Testis (tissue), 3 donors: Measurements from ENCODE around the gene ITPKB. TPM values are rescaled to one million over a fixed set of nuclear protein-coding genes. Genes with fewer than 3 reads are reported as not detected.

Experiments used
- DNase-seq: peaks from one replicate; pipeline ENCODE4 v3.0.0-alpha.2; 2019
- H3K27ac ChIP-seq, 2 donors: fragments of 200-600 bp; sonication (generic); one replicate each; pipeline ENCODE4 v1.5.1; 2019
- H3K27me3 ChIP-seq: fragments of 200-600 bp; sonication (generic); one replicate; pipeline ENCODE4 v1.5.1; 2019
- H3K36me3 ChIP-seq: fragments of 200-600 bp; sonication (generic); one replicate; pipeline ENCODE4 v1.5.1; 2017; ENCODE audit warnings: low read depth; ENCODE audit errors: missing control alignments
- H3K4me1 ChIP-seq: fragments of 200-600 bp; sonication (generic); one replicate; pipeline ENCODE4 v1.5.1; 2019
- H3K4me3 ChIP-seq, 2 donors: fragments of 200-600 bp; sonication (generic); one replicate each; pipeline ENCODE4 v1.5.1; 2017 to 2019
- H3K9me3 ChIP-seq: fragments of 200-600 bp; sonication (generic); one replicate; pipeline ENCODE4 v1.5.1; 2017
- POLR2A ChIP-seq: fragments of 450-650 bp; IDR thresholded peaks from one replicate; pipeline ENCODE4 v1.6.1; 2017; ENCODE audit warnings: antibody characterized with exemption, mild to moderate bottlenecking, moderate library complexity
- WGBS, 2 donors: methylation state at CpG; one replicate each; pipeline ENCODE4 v1.1.5; 2018; 5-methylcytosine and 5-hydroxymethylcytosine counted together
- intact Hi-C: fragments of 100-400 bp; cut with DNase I; formaldehyde crosslinking; loops from one replicate; pipeline ENCODE4 v1.15.1; 2023; ENCODE audit warnings: low total_unique reads
- polyA plus RNA-seq: library from polyadenylated mRNA; stranded (reverse); fragments of 350-450 nt; fragmentation: Illumina TruSeq; extraction: RNeasy Lipid Tissue Mini Kit (QIAGEN cat#74804); gene quantifications from one replicate; pipeline ENCODE4 v1.2.3, GENCODE V29; 2014; ENCODE audit warnings: low read depth, low replicate concordance; ENCODE audit not compliant: insufficient read depth
- total RNA-seq, 2 donors: library from RNA; depleted of rRNA; stranded (reverse); fragments of >200 nt; gene quantifications; one replicate each; pipeline ENCODE4 v1.2.3, GENCODE V29; 2016
- TF ChIP-seq, protein P1 (sequence below), 3 experiments: fragments of 450-650 bp in 2 of 3; fragments of 200-600 bp in 1 of 3; sonication (generic) in 1 of 3; IDR thresholded peaks; one replicate each; pipeline ENCODE4 v1.5.1; 2016 to 2019; ENCODE audit warnings: antibody characterized with exemption in 3 of 3, mild to moderate bottlenecking in 2 of 3, moderate library complexity in 1 of 3

The ITPKB gene
- total and polyA plus RNA-seq, 3 donors from 2014 or later = 11.4 to 18.0 (median 13.5) TPM

GRCh38 chr1:226625832-226626576 lies 113.1 kb downstream of the ITPKB start:
- no peaks in the 10 kb centered on the region for H3K27me3 ChIP-seq
- DNase-seq = no peak
- TF ChIP-seq, protein P1, sequence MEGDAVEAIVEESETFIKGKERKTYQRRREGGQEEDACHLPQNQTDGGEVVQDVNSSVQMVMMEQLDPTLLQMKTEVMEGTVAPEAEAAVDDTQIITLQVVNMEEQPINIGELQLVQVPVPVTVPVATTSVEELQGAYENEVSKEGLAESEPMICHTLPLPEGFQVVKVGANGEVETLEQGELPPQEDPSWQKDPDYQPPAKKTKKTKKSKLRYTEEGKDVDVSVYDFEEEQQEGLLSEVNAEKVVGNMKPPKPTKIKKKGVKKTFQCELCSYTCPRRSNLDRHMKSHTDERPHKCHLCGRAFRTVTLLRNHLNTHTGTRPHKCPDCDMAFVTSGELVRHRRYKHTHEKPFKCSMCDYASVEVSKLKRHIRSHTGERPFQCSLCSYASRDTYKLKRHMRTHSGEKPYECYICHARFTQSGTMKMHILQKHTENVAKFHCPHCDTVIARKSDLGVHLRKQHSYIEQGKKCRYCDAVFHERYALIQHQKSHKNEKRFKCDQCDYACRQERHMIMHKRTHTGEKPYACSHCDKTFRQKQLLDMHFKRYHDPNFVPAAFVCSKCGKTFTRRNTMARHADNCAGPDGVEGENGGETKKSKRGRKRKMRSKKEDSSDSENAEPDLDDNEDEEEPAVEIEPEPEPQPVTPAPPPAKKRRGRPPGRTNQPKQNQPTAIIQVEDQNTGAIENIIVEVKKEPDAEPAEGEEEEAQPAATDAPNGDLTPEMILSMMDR (IDR thresholded peaks at IDR 0.05) = no peak
- no peak for TF ChIP-seq POLR2A
- H3K27ac ChIP-seq = no peak overlapping the region
- WGBS, 2 donors = 73 to 82% methylated on average over 10 of the region's 10 CpGs
- H3K9me3 ChIP-seq = no peaks in the 10 kb centered on the region
- H3K4me3 ChIP-seq = no peak overlapping the region
- intact Hi-C loops = no loop called here
- H3K36me3 ChIP-seq = no peaks in the 10 kb centered on the region
- peaks cover 4% of the 10 kb centered on the region for H3K4me1 ChIP-seq

- Histone ChIP-seq H3K36me3 (no peaks in the 10 kb centered on the region), H3K27ac (no peak overlapping the region), H3K9me3 (no peaks in the 10 kb centered on the region), H3K4me1 (peaks cover 4% of the 10 kb centered on the region), H3K27me3 (no peaks in the 10 kb centered on the region), H3K4me3 (no peak overlapping the region)
- 86 to 91% methylated on average over 6 of the region's 6 CpGs for WGBS, 2 donors
- no peak for DNase-seq
- intact Hi-C loops = no loop called here
- TF ChIP-seq, protein P1 (IDR thresholded peaks at IDR 0.05) = no peak
- no peak for TF ChIP-seq POLR2A
These were observed 113.8 kb downstream of the ITPKB start for GRCh38 chr1:226625326-226625725.

DNA sequence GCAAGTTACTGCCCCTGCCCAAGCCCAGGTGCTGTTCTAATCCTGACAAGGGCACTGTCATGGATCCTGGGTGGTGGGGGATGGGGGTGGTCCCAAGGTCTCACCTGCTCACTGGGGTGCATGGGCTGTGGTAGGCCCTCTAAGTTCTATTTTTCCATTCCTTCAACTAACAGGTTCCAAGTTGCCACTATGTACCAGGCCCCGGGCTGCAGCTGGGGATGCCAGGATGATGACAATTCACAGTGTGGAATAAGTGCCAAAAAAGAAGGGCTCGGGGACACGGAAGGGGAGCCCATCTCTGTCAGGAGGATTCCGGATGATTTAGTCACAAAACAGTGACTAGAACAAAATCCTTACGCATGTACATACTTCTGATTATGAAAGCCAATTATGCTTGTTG lies 114.6 kb downstream of the ITPKB start:
- Histone ChIP-seq H3K4me1 (peaks cover 4% of the 10 kb centered on the region), H3K36me3 (no peaks in the 10 kb centered on the region), H3K27me3 (no peaks in the 10 kb centered on the region), H3K27ac (no peak overlapping the region), H3K4me3 (no peak overlapping the region), H3K9me3 (no peaks in the 10 kb centered on the region)
- 90 to 94% methylated on average over 5 of the region's 5 CpGs for WGBS, 2 donors
- TF ChIP-seq, protein P1 (IDR thresholded peaks at IDR 0.05) = no peak
- TF ChIP-seq POLR2A = no peak
- intact Hi-C loops = no loop called here
- DNase-seq = no peak

DNA sequence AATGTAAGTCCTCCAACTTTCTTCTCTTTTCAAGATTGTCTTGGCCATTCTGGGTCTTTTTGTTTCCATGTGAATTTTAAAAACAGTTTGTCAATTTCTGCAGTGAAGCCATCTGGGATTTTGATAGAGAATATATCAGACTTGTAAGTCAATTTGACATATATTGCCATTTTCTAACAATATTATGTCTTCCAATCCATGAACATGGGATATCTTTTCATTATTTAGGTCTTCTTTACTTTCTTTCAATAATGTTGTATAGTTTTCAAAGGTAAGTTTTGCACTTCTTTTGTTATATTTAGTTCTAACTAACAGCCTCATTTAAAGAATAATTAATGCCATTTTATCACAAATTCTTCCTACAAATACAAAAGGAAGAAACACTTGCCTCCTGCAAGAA lies 117.1 kb downstream of the ITPKB start:
- intact Hi-C loops = no loop called here

More for the DNA sequence above, 117.1 kb downstream of the ITPKB start:
- Histone ChIP-seq H3K4me3 (no peak overlapping the region), H3K27ac (no peak overlapping the region), H3K4me1 (peaks cover 4% of the 10 kb centered on the region), H3K27me3 (no peaks in the 10 kb centered on the region), H3K9me3 (no peaks in the 10 kb centered on the region), H3K36me3 (no peaks in the 10 kb centered on the region)
- DNase-seq = no peak
- no peak for TF ChIP-seq POLR2A
- TF ChIP-seq, protein P1 (IDR thresholded peaks at IDR 0.05) = no peak
